Lower leg skin (tissue), 3 donors: ENCODE data around the gene GPR180.

Source experiments
- POLR2A ChIP-seq, 2 donors: fragments of 450-650 bp; IDR thresholded peaks; one replicate each; pipeline ENCODE4 v1.6.1; 2016 to 2017; ENCODE audit warnings: antibody characterized with exemption in 2 of 2, mild to moderate bottlenecking in 1 of 2, moderate library complexity in 1 of 2
- TF ChIP-seq, protein P1 (sequence below), 3 donors: fragments of 450-650 bp; IDR thresholded peaks; one replicate each; pipeline ENCODE4 v1.5.1; 2016; ENCODE audit warnings: antibody characterized with exemption in 3 of 3, mild to moderate bottlenecking in 3 of 3, moderate library complexity in 2 of 3

DNA sequence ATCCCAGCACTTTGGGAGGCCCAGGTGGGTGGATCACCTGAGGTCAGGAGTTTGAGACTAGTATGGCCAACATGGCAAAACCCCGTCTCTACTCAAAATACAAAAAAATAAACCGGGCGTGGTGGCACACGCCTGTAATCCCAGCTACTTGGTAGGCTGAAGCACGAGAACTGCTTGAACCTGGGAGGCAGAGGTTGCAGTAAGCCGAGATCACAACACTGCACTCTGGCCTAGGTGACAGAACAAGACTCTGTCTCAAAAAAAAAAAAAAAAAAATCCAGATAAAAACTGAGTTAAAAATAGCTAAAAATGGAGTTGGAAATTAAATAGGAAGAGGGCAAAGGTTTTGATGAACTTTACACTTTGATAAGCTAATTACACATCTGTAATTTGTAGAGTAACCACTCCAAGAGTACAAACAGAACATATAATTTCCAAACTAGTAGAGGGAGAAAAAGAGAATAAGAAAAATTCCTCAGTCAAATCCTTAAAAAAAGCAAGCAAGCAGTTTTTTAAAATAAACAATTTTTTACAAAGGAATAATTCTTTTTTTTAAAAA is 16.0 kb upstream of the GPR180 start:
- TF ChIP-seq, protein P1, sequence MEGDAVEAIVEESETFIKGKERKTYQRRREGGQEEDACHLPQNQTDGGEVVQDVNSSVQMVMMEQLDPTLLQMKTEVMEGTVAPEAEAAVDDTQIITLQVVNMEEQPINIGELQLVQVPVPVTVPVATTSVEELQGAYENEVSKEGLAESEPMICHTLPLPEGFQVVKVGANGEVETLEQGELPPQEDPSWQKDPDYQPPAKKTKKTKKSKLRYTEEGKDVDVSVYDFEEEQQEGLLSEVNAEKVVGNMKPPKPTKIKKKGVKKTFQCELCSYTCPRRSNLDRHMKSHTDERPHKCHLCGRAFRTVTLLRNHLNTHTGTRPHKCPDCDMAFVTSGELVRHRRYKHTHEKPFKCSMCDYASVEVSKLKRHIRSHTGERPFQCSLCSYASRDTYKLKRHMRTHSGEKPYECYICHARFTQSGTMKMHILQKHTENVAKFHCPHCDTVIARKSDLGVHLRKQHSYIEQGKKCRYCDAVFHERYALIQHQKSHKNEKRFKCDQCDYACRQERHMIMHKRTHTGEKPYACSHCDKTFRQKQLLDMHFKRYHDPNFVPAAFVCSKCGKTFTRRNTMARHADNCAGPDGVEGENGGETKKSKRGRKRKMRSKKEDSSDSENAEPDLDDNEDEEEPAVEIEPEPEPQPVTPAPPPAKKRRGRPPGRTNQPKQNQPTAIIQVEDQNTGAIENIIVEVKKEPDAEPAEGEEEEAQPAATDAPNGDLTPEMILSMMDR (IDR thresholded peaks at IDR 0.05), result no peak
- TF ChIP-seq POLR2A (IDR thresholded peaks at IDR 0.05), result no peak
